Hepatocyte (in vitro differentiated cells): ENCODE results near the gene OPN1SW.

Source experiments
- EZH2phosphoT487 ChIP-seq: fragments of 200-600 bp; sonication (generic); IDR thresholded peaks from one replicate; pipeline ENCODE4 v1.6.1; 2018; ENCODE audit warnings: antibody characterized with exemption, mild to moderate bottlenecking, low read depth, moderate library complexity; ENCODE audit not compliant: unreplicated experiment, severe bottlenecking
- TF ChIP-seq, protein P1 (sequence below): fragments of 200-600 bp; sonication (generic); IDR thresholded peaks from 2 replicates; pipeline ENCODE4 v1.5.1; 2016; ENCODE audit warnings: antibody characterized with exemption, mild to moderate bottlenecking; ENCODE audit not compliant: poor library complexity

GRCh38 chr7:128810473-128810872, 34.9 kb upstream of the OPN1SW start:
- TF ChIP-seq, protein P1, sequence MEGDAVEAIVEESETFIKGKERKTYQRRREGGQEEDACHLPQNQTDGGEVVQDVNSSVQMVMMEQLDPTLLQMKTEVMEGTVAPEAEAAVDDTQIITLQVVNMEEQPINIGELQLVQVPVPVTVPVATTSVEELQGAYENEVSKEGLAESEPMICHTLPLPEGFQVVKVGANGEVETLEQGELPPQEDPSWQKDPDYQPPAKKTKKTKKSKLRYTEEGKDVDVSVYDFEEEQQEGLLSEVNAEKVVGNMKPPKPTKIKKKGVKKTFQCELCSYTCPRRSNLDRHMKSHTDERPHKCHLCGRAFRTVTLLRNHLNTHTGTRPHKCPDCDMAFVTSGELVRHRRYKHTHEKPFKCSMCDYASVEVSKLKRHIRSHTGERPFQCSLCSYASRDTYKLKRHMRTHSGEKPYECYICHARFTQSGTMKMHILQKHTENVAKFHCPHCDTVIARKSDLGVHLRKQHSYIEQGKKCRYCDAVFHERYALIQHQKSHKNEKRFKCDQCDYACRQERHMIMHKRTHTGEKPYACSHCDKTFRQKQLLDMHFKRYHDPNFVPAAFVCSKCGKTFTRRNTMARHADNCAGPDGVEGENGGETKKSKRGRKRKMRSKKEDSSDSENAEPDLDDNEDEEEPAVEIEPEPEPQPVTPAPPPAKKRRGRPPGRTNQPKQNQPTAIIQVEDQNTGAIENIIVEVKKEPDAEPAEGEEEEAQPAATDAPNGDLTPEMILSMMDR: no peak
- TF ChIP-seq EZH2phosphoT487: no peak
